PFSK-1 (cell line): ENCODE measurements around the gene MYO16.

Experiments
- FOXP2 ChIP-seq: optimal IDR thresholded peaks from 2 replicates; pipeline ENCODE3; 2011; ENCODE audit warnings: borderline replicate concordance, control low read depth, inconsistent platforms; ENCODE audit not compliant: insufficient read depth; ENCODE audit errors: extremely low read length, extremely low read depth
- POLR2AphosphoS5 ChIP-seq: IDR thresholded peaks from 2 replicates; pipeline ENCODE4 v1.6.1; 2012; ENCODE audit warnings: low read depth, mild to moderate bottlenecking, control low read depth, low read length, moderate library complexity
- SIN3A ChIP-seq: IDR thresholded peaks from 2 replicates; pipeline ENCODE4 v1.6.1; 2012; ENCODE audit warnings: mild to moderate bottlenecking, low read length, moderate library complexity, borderline replicate concordance; ENCODE audit not compliant: insufficient read depth
- TAF1 ChIP-seq: IDR thresholded peaks from 2 replicates; pipeline ENCODE4 v1.6.1; 2012; ENCODE audit warnings: low read length, control low read depth, borderline replicate concordance; ENCODE audit not compliant: insufficient read depth
- TF ChIP-seq, protein P1 (sequence below), 2 experiments: IDR thresholded peaks; 2 replicates each; pipeline versions ENCODE4 v1.6.1 to v1.8.0; 2011 to 2012; ENCODE audit warnings: low read depth in 2 of 2, low read length in 2 of 2, control low read depth in 1 of 2, inconsistent platforms in 1 of 2, mild to moderate bottlenecking in 1 of 2, moderate library complexity in 1 of 2; ENCODE audit not compliant: insufficient read depth in 1 of 2

MYO16 gene

GRCh38 chr13:109249780-109250528, 620.5 kb downstream of the MYO16 start:
- TF ChIP-seq SIN3A (no peak), TAF1 (no peak), POLR2AphosphoS5 (no peak), FOXP2 (no peak)
- TF ChIP-seq, protein P1, sequence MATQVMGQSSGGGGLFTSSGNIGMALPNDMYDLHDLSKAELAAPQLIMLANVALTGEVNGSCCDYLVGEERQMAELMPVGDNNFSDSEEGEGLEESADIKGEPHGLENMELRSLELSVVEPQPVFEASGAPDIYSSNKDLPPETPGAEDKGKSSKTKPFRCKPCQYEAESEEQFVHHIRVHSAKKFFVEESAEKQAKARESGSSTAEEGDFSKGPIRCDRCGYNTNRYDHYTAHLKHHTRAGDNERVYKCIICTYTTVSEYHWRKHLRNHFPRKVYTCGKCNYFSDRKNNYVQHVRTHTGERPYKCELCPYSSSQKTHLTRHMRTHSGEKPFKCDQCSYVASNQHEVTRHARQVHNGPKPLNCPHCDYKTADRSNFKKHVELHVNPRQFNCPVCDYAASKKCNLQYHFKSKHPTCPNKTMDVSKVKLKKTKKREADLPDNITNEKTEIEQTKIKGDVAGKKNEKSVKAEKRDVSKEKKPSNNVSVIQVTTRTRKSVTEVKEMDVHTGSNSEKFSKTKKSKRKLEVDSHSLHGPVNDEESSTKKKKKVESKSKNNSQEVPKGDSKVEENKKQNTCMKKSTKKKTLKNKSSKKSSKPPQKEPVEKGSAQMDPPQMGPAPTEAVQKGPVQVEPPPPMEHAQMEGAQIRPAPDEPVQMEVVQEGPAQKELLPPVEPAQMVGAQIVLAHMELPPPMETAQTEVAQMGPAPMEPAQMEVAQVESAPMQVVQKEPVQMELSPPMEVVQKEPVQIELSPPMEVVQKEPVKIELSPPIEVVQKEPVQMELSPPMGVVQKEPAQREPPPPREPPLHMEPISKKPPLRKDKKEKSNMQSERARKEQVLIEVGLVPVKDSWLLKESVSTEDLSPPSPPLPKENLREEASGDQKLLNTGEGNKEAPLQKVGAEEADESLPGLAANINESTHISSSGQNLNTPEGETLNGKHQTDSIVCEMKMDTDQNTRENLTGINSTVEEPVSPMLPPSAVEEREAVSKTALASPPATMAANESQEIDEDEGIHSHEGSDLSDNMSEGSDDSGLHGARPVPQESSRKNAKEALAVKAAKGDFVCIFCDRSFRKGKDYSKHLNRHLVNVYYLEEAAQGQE (IDR thresholded peaks at IDR 0.05; ENCODE audit: insufficient read depth in 1 of 2, low read depth in 2 of 2, low read length in 2 of 2) = peak in 1 of 2 experiments; percentile 55; a peak in 1 of 4 replicates

- TF ChIP-seq TAF1 (no peak), FOXP2 (no peak), POLR2AphosphoS5 (no peak), SIN3A (no peak)
- TF ChIP-seq, protein P1 (IDR thresholded peaks at IDR 0.05; ENCODE audit: insufficient read depth in 1 of 2, low read depth in 2 of 2, low read length in 2 of 2) = no peak
Observed at GRCh38 chr13:109251956-109252355, 622.5 kb downstream of the MYO16 start.

- TF ChIP-seq SIN3A (no peak), TAF1 (no peak), POLR2AphosphoS5 (no peak)
- TF ChIP-seq, protein P1 (IDR thresholded peaks at IDR 0.05; ENCODE audit: insufficient read depth in 1 of 2, low read depth in 2 of 2, low read length in 2 of 2) = no peak
Observed at GRCh38 chr13:109253316-109253715, 623.9 kb downstream of the MYO16 start.

- TF ChIP-seq FOXP2 (no peak), TAF1 (no peak), SIN3A (no peak), POLR2AphosphoS5 (no peak)
- TF ChIP-seq, protein P1 (IDR thresholded peaks at IDR 0.05; ENCODE audit: insufficient read depth in 1 of 2, low read depth in 2 of 2, low read length in 2 of 2) = no peak
Observed at GRCh38 chr13:109254274-109254673, 624.9 kb downstream of the MYO16 start.

- TF ChIP-seq TAF1 = no peak
Observed at GRCh38 chr13:109255141-109255856, 625.9 kb downstream of the MYO16 start.
